Measurements from ENCODE around the gene DENND1B. TPM values are rescaled to one million over a fixed set of nuclear protein-coding genes. Genes with fewer than 3 reads are reported as not detected.
"Not testable (repeated sequence)": the region's sequence is repeated elsewhere in the genome, so short reads cannot be mapped to it uniquely, and the experiment has no call there.

DENND1B gene
- total RNA-seq, 4 donors from 2014 or later: 10.1 to 14.4 (median 12.6) TPM

DNA sequence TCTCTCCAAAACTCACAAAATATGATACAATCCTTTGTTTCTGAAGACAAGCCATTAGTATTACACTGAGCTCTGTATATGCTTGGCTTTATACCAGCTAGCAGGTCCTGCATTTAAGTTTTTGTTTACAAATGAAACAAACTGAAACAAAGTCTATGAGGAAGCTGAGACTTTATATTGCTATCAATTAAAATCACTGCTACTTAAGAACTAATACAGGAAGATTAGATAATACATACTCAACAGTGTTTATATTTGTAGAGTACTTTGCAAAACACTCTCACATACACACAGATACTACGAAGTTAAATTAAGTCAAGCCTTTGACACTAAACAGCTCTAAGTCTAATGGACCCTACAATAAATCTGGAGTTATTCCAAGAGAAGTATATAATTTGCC is 259.9 kb downstream of the DENND1B start:
- no peaks in the 10 kb centered on the region for H3K27me3 ChIP-seq
- no peaks in the 10 kb centered on the region for H3K4me1 ChIP-seq
- H3K27ac ChIP-seq: no peak overlapping the region
- no peak for DNase-seq (ENCODE audit: low spot score in 2 of 2)
- no peak for TF ChIP-seq POLR2AphosphoS5 (IDR thresholded peaks at IDR 0.05)
- no peak for TF ChIP-seq EP300 (IDR thresholded peaks at IDR 0.05)
- TF ChIP-seq POLR2A (IDR thresholded peaks at IDR 0.05): no peak
- no peaks in the 10 kb centered on the region for H3K9me3 ChIP-seq
- WGBS: 85% methylated on average over 1 of the region's 1 CpG
- H3K36me3 ChIP-seq: peaks cover 4% of the 10 kb centered on the region
- H3K4me3 ChIP-seq: no peak overlapping the region

DNA sequence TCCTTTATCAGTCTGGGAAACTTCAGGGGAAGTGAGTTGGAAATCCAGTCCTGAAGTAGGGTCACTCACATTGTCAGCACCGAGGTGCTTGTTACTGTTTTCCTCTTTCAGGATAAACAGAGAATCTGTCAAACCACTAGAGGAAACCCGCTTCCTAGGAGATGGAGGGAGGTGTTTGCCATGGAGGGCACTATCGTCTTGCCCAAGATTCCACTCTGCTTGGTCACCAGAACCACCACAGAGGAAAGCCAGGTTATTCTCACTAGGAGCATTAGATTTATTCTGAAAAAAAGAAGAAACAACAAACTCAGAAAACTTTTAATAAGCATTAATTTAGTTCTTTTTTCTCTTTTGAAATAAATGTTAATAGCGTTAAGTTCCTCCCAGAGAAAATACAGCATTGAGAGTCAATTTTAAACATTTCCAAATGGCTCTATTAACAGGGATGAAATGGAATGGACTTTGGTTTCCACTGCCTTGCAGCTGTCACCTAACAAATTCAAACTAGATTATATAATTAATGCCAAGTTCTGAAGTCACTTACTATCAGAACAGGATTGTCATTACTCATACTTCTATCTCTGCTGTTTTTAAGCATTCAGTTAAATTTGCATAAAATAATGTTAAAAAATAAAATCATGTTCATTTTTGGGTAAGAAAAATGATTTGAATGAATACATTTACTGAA is 264.4 kb downstream of the DENND1B start:
- no peaks in the 10 kb centered on the region for H3K9me3 ChIP-seq
- H3K4me1 ChIP-seq: no peaks in the 10 kb centered on the region
- H3K36me3 ChIP-seq: peaks cover 4% of the 10 kb centered on the region
- H3K27ac ChIP-seq: no peak overlapping the region
- no peaks in the 10 kb centered on the region for H3K27me3 ChIP-seq
- TF ChIP-seq, protein P1, sequence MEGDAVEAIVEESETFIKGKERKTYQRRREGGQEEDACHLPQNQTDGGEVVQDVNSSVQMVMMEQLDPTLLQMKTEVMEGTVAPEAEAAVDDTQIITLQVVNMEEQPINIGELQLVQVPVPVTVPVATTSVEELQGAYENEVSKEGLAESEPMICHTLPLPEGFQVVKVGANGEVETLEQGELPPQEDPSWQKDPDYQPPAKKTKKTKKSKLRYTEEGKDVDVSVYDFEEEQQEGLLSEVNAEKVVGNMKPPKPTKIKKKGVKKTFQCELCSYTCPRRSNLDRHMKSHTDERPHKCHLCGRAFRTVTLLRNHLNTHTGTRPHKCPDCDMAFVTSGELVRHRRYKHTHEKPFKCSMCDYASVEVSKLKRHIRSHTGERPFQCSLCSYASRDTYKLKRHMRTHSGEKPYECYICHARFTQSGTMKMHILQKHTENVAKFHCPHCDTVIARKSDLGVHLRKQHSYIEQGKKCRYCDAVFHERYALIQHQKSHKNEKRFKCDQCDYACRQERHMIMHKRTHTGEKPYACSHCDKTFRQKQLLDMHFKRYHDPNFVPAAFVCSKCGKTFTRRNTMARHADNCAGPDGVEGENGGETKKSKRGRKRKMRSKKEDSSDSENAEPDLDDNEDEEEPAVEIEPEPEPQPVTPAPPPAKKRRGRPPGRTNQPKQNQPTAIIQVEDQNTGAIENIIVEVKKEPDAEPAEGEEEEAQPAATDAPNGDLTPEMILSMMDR (IDR thresholded peaks at IDR 0.05): no peak
- TF ChIP-seq POLR2A (IDR thresholded peaks at IDR 0.05) (no peak), EP300 (IDR thresholded peaks at IDR 0.05) (no peak), POLR2AphosphoS5 (IDR thresholded peaks at IDR 0.05) (no peak)
- 94% methylated on average over 4 of the region's 4 CpGs for WGBS
- no peak overlapping the region for H3K4me3 ChIP-seq
- DNase-seq (ENCODE audit: low spot score in 2 of 2): no peak

DNA sequence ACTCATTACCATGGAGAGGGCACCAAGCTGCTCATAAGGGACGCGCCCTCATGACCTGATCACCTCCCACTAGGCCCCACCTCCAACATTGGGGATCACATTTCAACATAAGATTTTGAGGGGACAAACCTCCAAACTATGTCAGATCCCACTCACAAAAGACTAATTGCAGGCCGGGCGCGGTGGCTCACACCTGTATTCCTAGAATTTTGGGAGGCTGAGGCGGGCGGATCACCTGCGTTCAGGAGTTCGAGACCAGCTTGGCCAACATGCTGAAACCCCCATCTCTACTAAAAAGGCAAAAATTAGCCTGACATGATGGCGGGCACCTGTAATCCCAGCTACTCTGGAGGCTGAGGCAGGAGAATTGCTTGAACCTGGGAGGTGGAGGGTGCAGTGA is 278.6 kb downstream of the DENND1B start:
- TF ChIP-seq POLR2AphosphoS5 (IDR thresholded peaks at IDR 0.05) (no peak), EP300 (IDR thresholded peaks at IDR 0.05) (no peak), POLR2A (IDR thresholded peaks at IDR 0.05) (no peak)
- TF ChIP-seq, protein P1 (IDR thresholded peaks at IDR 0.05): no peak
- WGBS: 90% methylated on average over 10 of the region's 10 CpGs
- H3K36me3 ChIP-seq: no peaks in the 10 kb centered on the region
- H3K4me1 ChIP-seq: no peaks in the 10 kb centered on the region
- no peak overlapping the region for H3K27ac ChIP-seq
- no peaks in the 10 kb centered on the region for H3K9me3 ChIP-seq
- no peaks in the 10 kb centered on the region for H3K27me3 ChIP-seq
- no peak for DNase-seq (ENCODE audit: low spot score in 2 of 2)
- no peak overlapping the region for H3K4me3 ChIP-seq

DNA sequence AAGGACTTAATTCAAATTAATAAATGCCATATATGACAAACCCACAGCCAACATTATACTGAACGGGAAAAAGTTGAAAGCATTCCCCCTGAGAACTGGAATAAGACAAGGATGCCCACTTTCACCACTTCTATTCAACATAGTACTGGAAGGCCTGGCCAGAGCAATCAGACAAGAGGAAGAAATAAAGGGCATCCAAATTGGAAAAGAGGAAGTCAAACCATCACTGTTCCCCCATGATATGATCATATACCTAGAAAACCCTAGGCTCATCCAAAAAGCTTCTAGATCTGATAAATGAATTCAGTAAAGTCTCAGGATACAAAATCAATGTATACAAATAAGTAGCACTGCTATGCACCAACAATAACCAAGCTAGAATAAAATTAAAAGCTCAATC is 283.8 kb downstream of the DENND1B start:
- not testable (repeated sequence) for H3K27ac ChIP-seq; H3K27me3 ChIP-seq; H3K9me3 ChIP-seq; H3K36me3 ChIP-seq; DNase-seq (ENCODE audit: low spot score in 2 of 2); H3K4me1 ChIP-seq; H3K4me3 ChIP-seq
- 79% methylated on average over 1 of the region's 1 CpG for whole genome bisulfite sequencing

DNA sequence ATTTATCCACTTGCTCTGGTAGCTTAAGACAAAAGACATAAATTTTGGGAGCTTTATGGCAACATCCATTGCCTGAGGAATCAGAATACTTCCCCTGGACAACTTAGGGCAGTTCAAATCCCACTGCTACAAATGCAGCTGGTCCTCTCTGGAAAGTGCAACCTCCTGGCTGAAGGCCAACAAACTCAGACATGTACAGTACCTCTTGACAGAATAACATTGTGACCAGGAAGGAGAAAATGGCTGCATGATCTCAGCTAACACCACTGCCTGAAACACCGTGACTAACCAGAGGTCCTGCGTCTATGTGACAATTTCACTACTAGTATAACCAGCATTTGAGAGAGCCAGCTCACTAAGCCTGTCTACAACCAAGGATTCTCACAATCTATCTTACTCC is 288.3 kb downstream of the DENND1B start:
- WGBS: 100% methylated on average over 1 of the region's 2 CpGs
- no peak for TF ChIP-seq POLR2A (IDR thresholded peaks at IDR 0.05)
- TF ChIP-seq EP300 (IDR thresholded peaks at IDR 0.05): no peak
- no peak for TF ChIP-seq POLR2AphosphoS5 (IDR thresholded peaks at IDR 0.05)
- TF ChIP-seq, protein P1 (IDR thresholded peaks at IDR 0.05): no peak
- no peak for DNase-seq (ENCODE audit: low spot score in 2 of 2)
- Histone ChIP-seq H3K9me3 (no peaks in the 10 kb centered on the region), H3K4me1 (no peaks in the 10 kb centered on the region), H3K27ac (no peak overlapping the region), H3K36me3 (no peaks in the 10 kb centered on the region), H3K4me3 (no peak overlapping the region), H3K27me3 (no peaks in the 10 kb centered on the region)

DNA sequence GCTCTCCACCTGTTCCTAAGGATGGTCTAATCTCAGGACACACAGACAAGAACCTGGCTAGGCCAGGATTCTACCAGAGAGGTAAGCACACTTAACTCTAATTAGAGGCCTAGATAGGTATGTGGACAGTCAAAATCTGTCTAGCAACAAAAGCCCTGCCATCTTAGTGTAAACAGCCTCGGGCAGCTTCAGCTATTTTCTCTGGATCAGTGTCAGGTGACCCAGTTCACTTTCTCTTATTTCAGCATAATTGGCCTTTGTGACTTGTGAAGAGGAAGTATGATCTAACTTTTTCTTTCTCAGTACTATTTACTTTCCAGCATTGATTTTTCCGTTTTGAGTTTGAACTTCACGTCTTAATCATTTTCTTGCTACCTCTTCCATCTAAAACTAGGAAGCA is 289.5 kb downstream of the DENND1B start:
- no peak for DNase-seq (ENCODE audit: low spot score in 2 of 2)
- Histone ChIP-seq H3K4me3 (no peak overlapping the region), H3K27me3 (no peaks in the 10 kb centered on the region), H3K4me1 (no peaks in the 10 kb centered on the region), H3K9me3 (no peaks in the 10 kb centered on the region), H3K27ac (no peak overlapping the region), H3K36me3 (no peaks in the 10 kb centered on the region)
- TF ChIP-seq, protein P1 (IDR thresholded peaks at IDR 0.05): no peak
- TF ChIP-seq POLR2A (IDR thresholded peaks at IDR 0.05) (no peak), POLR2AphosphoS5 (IDR thresholded peaks at IDR 0.05) (no peak), EP300 (IDR thresholded peaks at IDR 0.05) (no peak)
- WGBS: 67% methylated on average over 3 of the region's 3 CpGs
